ENCODE data around the gene ZFTA. TPM values are rescaled to one million over a fixed set of nuclear protein-coding genes. Genes with fewer than 3 reads are reported as not detected.

ZFTA gene
- total and polyA plus RNA-seq, 2 donors (not counting 3 experiments of a cell fraction or from before 2014, with no cell fraction given), result 9.9 to 25.2 TPM

DNA sequence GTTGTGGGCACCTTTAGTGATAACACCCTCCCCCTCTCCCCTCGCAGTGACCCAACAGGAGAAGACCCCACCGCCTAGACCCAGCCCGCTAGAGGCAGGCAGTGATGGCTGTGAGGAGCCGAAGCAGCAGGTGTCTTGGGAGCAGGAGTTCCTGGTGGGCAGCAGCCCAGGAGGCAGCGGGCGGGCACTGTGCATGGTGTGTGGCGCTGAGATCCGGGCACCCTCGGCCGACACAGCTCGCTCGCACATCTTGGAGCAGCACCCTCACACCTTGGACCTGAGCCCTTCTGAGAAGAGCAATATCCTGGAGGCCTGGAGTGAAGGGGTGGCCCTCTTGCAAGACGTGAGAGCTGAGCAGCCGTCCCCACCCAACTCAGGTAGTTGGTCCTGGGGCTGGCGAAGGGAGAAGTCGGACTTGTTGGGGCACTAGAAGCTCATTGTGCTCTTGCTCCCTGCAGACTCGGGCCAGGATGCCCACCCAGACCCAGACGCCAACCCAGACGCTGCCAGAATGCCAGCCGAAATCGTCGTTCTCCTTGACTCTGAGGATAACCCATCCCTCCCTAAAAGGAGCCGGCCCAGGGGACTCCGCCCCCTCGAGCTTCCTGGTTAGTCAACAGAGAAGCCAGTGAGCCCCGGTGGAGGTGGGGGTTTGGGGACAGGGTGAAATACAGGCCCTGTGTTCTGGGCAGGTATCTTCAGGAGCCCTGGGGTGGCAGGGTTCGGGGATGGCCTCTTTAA lies 49.4 kb upstream of the ZFTA start:
- DNase-seq (ENCODE audit: low read depth, low spot score) (no peak), FAIRE-seq (no peak)
- Histone ChIP-seq H3K9me3 (replicated peaks; ENCODE audit: control insufficient read depth, insufficient read depth, low read length) (no peaks in the 10 kb centered on the region), H3K4me1 (ENCODE audit: control insufficient read depth, extremely low read depth, insufficient read depth, low read length) (peaks cover 13% of the 10 kb centered on the region), H3K4me2 (ENCODE audit: insufficient read depth, low read length) (no peak overlapping the region), H3K9me1 (replicated peaks; ENCODE audit: control insufficient read depth, extremely low read depth, insufficient read depth, low read length) (no peaks in the 10 kb centered on the region), H3K9ac (replicated peaks; ENCODE audit: extremely low read depth, insufficient read depth, low read length) (no peak overlapping the region), H3K27me3 (ENCODE audit: control insufficient read depth in 2 of 2, insufficient read depth in 2 of 2, low read length in 2 of 2) (no peaks in the 10 kb centered on the region), H3K27ac (ENCODE audit: insufficient read depth, low read depth, low read length) (no peak overlapping the region), H3K4me3 (replicated peaks in 1 of 3; ENCODE audit: insufficient read depth in 1 of 3, low read depth in 1 of 3, low read length in 3 of 3) (no peak overlapping the region), H3K79me2 (ENCODE audit: control insufficient read depth, insufficient read depth, low read length) (peaks cover 46% of the 10 kb centered on the region), H3K36me3 (ENCODE audit: control insufficient read depth in 2 of 2, extremely low read depth in 1 of 2, insufficient read depth in 2 of 2, low read length in 2 of 2) (peaks cover 13 to 36% of the 10 kb centered on the region in 2 experiments), H2AFZ (ENCODE audit: low read depth, low read length) (no peak overlapping the region), H4K20me1 (replicated peaks; ENCODE audit: control insufficient read depth, extremely low read depth, insufficient read depth, low read length) (peaks cover 7% of the 10 kb centered on the region)
- TF ChIP-seq, protein P1, sequence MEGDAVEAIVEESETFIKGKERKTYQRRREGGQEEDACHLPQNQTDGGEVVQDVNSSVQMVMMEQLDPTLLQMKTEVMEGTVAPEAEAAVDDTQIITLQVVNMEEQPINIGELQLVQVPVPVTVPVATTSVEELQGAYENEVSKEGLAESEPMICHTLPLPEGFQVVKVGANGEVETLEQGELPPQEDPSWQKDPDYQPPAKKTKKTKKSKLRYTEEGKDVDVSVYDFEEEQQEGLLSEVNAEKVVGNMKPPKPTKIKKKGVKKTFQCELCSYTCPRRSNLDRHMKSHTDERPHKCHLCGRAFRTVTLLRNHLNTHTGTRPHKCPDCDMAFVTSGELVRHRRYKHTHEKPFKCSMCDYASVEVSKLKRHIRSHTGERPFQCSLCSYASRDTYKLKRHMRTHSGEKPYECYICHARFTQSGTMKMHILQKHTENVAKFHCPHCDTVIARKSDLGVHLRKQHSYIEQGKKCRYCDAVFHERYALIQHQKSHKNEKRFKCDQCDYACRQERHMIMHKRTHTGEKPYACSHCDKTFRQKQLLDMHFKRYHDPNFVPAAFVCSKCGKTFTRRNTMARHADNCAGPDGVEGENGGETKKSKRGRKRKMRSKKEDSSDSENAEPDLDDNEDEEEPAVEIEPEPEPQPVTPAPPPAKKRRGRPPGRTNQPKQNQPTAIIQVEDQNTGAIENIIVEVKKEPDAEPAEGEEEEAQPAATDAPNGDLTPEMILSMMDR (IDR thresholded peaks at IDR 0.05; ENCODE audit: extremely low read depth in 1 of 2, insufficient read depth in 1 of 2, low read depth in 1 of 2, low read length in 2 of 2), result no peak
- intact Hi-C loops (cut with micrococcal nuclease), result no loop called here
- BruUV-seq (replicated peaks), result no TSS peak
- ChIA-PET CTCF (interaction anchor here (1.4 to 1.5 kb wide), 2 partner anchors 12 to 13 kb away, joined by 3 read pairs; no protein-coding TSS in a partner anchor), POLR2A (no interaction called here)
- dilution Hi-C loops (cut with MboI; ENCODE audit: extremely low pct_ligation_motif_present, low sequenced_read_pairs), result no loop called here

DNA sequence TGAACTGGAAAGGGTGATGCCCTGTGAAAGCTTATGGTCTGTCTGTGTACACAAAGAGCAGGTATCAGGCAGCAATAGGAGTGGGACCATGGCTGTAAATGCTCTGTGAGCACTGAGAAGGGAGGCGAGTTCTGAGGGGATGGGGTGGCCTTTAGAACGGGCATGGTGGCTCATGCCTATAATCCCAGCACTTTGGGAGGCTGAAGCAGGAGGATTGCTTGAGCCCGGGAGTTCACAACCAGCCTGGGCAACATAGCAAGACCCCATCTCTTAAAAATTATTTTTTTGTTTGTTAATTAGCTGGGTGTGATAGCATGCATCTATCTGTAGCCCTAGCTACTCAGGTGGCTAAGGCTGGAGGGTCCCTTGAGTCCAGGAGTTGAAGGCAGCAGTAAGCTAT lies 48.2 kb upstream of the ZFTA start:
- no peak overlapping the region for H3K4me2 ChIP-seq (ENCODE audit: insufficient read depth, low read length)
- no TSS peak for BruUV-seq (replicated peaks)
- no peak overlapping the region for H3K27ac ChIP-seq (ENCODE audit: insufficient read depth, low read depth, low read length)
- peaks cover 7% of the 10 kb centered on the region for H4K20me1 ChIP-seq (replicated peaks; ENCODE audit: control insufficient read depth, extremely low read depth, insufficient read depth, low read length)
- H3K9me3 ChIP-seq (replicated peaks; ENCODE audit: control insufficient read depth, insufficient read depth, low read length), result no peaks in the 10 kb centered on the region
- H3K4me1 ChIP-seq (ENCODE audit: control insufficient read depth, extremely low read depth, insufficient read depth, low read length), result peaks cover 18% of the 10 kb centered on the region
- no peak for DNase-seq (ENCODE audit: low read depth, low spot score)
- H3K36me3 ChIP-seq (ENCODE audit: control insufficient read depth in 2 of 2, extremely low read depth in 1 of 2, insufficient read depth in 2 of 2, low read length in 2 of 2), result peaks cover 13 to 25% of the 10 kb centered on the region in 2 experiments
- intact Hi-C loops (cut with micrococcal nuclease) (no loop called here), dilution Hi-C loops (cut with MboI; ENCODE audit: extremely low pct_ligation_motif_present, low sequenced_read_pairs) (no loop called here)
- no peaks in the 10 kb centered on the region for H3K9me1 ChIP-seq (replicated peaks; ENCODE audit: control insufficient read depth, extremely low read depth, insufficient read depth, low read length)
- no peak overlapping the region for H3K4me3 ChIP-seq (replicated peaks in 1 of 3; ENCODE audit: insufficient read depth in 1 of 3, low read depth in 1 of 3, low read length in 3 of 3)
- TF ChIP-seq MYC (IDR thresholded peaks at IDR 0.05; ENCODE audit: low read depth, low read length) (no peak), POLR2A (IDR thresholded peaks at IDR 0.05; ENCODE audit: low read depth, low read length) (no peak), FOS (IDR thresholded peaks at IDR 0.05; ENCODE audit: borderline replicate concordance, insufficient read depth, low read length) (no peak), POLR2AphosphoS5 (IDR thresholded peaks at IDR 0.05; ENCODE audit: insufficient read depth, low read depth, low read length) (no peak), JUN (IDR thresholded peaks at IDR 0.05; ENCODE audit: borderline replicate concordance, insufficient read depth, insufficient read length, low read depth) (no peak), EZH2 (IDR thresholded peaks at IDR 0.05; ENCODE audit: borderline replicate concordance, low read depth, low read length, severe bottlenecking) (no peak), GATA2 (IDR thresholded peaks at IDR 0.05; ENCODE audit: insufficient read depth, insufficient read length, low read depth, low read length) (no peak)
- TF ChIP-seq, protein P1 (IDR thresholded peaks at IDR 0.05; ENCODE audit: extremely low read depth in 1 of 2, insufficient read depth in 1 of 2, low read depth in 1 of 2, low read length in 2 of 2), result no peak
- TF ChIP-seq, protein P2, sequence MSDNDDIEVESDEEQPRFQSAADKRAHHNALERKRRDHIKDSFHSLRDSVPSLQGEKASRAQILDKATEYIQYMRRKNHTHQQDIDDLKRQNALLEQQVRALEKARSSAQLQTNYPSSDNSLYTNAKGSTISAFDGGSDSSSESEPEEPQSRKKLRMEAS (IDR thresholded peaks at IDR 0.05; ENCODE audit: insufficient read depth, insufficient read length), result no peak
- no peak for FAIRE-seq
- H3K27me3 ChIP-seq (ENCODE audit: control insufficient read depth in 2 of 2, insufficient read depth in 2 of 2, low read length in 2 of 2), result no peaks in the 10 kb centered on the region
- H2AFZ ChIP-seq (ENCODE audit: low read depth, low read length), result no peak overlapping the region
- no peak overlapping the region for H3K9ac ChIP-seq (replicated peaks; ENCODE audit: extremely low read depth, insufficient read depth, low read length)
- peaks cover 46% of the 10 kb centered on the region for H3K79me2 ChIP-seq (ENCODE audit: control insufficient read depth, insufficient read depth, low read length)
- ChIA-PET CTCF (interaction anchor here (1.4 to 1.5 kb wide), 2 partner anchors 12 to 13 kb away, joined by 3 read pairs; no protein-coding TSS in a partner anchor), POLR2A (no interaction called here)
